Melanocyte of skin (primary cell): ENCODE results near the gene ADAM30. TPM values are rescaled to one million over a fixed set of nuclear protein-coding genes. Genes with fewer than 3 reads are reported as not detected.

ENCODE experiments used
- total RNA-seq, 2 donors: library from RNA; depleted of rRNA; stranded (reverse); fragments of >200 nt; gene quantifications; 2 replicates each; pipeline ENCODE4 v1.2.3, GENCODE V29; 2012

Gene ADAM30
- total RNA-seq: not detected

GRCh38 chr1:119896303-119896702 lies at the start of gene ADAM30:
Gene ADAM30 (minus strand): TSS chr1:119896515. CDS start chr1:119896336, 179 bp downstream.

Other genes with a start within 250 kb of the ADAM30 start
- gene ZNF697, start 248.2 kb downstream of the ADAM30 start, total RNA-seq: 10 to 100 TPM; 16.2 to 31.3 TPM
- 10 to 100 TPM; 60.3 to 85.0 TPM for gene PHGDH, start 184.6 kb downstream of the ADAM30 start, total RNA-seq
- not detected for gene HMGCS2, start 127.6 kb downstream of the ADAM30 start, total RNA-seq
- not detected for gene REG4, start 85.1 kb downstream of the ADAM30 start, total RNA-seq
- 10 to 100 TPM; 45.1 to 57.6 TPM for gene NOTCH2, start 173.1 kb upstream of the ADAM30 start, total RNA-seq